Stimulated activated CD4-positive, alpha-beta T cell treated with anti-CD3 and anti-CD28 coated beads, Interleukin-15, amount 100 ng/mL, for 24 hours (primary cell): ENCODE data around the gene IL17RA.
"Not testable (repeated sequence)": the region's sequence is repeated elsewhere in the genome, so short reads cannot be mapped to it uniquely, and the experiment has no call there.

Source experiments
- DNase-seq: peaks from one replicate; pipeline ENCODE4 v3.0.0-alpha.2; 2020

IL17RA gene

DNA sequence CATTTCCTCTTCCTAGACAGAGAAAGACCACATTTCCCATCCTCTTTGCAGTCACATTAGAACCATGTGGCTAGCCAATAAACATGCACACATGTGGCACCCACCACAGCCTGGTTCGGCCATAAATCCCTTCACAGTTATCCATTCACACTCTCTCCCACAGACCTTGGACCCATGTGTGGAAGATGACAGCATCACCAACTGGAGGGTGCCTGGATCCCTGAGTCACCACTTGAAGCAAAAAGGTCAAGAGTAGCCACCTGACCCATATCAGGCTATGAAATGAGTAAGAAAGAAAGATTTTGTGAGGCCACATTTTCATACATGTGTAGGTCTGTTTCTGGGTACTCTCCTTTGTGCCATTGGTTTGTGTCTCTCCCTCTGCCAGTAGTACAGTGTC, 45.4 kb downstream of the IL17RA start:
- no peak for DNase-seq

DNA sequence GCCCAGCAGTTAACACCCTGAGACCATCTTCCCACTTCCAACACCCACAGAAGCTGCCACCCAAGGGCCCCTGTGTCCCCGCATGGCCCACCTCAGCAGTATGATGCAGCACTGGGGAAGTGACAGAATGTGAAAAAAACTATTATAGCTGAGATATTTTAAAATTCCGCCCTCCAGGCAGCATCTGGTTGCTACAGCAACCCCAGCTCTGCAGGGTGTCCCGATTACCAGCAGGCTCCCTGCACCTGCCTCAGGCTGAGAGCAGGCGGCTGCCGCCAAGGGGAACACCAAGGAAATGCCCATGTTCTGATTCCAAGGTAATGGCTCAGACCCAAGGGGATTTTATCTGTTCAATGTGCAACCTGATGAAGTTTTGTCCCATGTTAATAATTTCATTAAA, 46.9 kb downstream of the IL17RA start:
- no peak for DNase-seq

DNA sequence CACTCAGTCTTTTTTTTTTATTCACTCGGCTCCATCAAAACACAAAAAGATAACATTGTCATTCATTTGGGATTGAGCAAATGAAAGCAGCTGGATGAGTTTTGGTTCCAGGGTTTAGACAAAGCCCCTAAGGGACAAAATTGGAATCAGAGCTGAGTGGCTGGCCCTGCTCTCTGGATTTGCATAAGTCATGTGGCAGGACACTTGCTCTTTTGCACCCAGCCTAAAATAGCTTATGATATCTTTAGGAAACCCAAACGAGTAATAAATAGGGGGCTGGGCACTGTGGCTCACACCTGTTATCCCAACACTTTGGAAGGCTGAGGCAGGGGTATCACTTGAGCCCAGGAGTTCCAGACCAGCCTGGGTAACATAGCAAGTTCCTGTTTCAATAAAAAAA, 47.3 kb downstream of the IL17RA start:
- DNase-seq = no peak

DNA sequence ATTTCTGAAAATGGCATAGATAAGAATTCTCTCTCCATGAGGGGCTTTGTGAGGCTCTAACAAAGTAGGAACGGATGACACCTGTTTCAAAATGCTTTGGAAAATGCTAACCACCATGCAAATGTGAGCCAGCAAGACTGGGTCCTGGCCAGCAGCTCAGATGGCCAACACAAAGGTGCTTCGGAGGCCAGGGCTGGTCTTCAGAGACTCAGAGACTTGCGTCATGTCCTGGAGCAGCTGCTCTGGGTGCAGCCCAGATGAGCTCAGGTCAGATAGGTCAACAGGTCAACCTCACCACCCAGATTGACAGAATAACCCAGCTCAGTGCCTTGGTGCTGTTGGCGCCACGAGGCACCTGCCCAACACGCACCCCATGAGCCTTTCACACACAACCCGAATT, 48.3 kb downstream of the IL17RA start:
- no peak for DNase-seq

DNA sequence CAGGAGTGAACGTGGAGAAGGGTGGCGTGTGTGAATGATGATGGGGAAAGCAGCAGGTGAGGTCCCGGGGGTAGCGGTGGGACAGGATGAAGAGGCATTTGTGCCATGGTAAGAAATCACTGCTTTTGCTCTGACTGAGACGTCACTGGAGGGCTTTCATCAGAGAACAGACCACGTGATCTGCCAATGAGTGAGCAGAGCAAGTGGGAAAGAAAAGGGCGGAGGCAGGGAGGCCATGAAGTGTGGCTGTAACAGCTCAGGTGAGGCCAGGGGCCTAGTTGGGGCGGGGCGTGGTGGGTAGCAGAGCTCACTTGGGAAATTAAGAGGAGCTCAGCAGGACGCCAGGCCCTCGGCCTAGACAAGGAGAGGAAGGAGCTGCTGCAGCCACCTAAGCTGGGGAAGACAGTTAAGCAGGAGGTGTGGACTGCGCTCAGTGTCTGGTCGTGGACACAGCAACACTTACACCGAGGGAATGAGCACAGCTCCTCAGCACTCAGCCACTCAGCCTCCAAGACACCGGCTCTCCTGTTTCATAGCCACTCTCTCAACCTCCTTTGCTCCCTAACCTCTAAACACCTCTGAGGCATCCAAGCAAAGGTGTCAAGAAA, 50.5 kb downstream of the IL17RA start:
- DNase-seq = no peak

DNA sequence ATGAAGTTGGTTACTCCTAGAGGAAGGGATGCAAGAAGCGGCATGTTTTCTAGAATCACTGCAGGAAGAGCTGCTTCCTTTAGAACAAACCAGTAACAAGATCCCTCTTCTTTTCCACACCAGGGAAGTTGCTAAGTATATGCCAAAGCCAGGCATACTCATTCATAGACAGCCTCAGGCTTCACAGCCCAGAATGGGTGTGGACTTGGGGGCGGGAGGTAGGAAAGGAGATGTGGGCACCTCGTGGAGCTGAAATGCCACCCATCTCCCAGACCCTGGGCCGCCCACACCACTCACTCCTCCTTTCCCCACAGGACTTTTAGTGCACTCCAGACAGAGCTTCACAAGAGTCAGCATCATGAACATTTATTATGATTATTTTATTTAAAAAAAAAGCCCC, 52.4 kb downstream of the IL17RA start:
- DNase-seq = no peak

DNA sequence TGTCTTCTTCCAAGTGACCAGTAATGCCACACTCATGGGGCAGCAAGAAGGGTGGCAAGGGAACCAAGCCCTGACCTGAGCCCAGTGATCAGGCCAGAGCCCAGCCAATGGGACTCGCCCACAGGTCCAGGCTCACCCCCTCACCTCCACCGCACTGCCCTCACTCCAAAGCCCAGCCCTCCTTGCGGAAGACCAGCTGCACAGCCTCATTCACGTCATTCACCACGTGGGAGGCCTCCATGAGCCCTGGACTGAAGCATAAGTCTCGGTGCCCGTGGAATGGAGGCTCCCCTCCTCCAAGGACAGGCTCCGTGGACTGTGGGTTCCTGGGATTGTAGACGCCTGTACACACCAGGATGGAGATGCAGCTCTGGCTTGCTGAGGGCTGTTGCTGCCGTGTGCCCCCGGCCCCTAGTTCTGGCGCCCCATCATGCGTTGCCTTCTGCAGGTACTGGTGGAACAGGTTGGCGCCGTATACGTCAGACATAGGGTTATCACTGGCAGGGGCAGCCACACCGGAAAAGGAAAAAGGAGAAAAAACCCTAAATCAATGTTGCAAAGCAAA, 53.1 kb downstream of the IL17RA start:
- DNase-seq = no peak

DNA sequence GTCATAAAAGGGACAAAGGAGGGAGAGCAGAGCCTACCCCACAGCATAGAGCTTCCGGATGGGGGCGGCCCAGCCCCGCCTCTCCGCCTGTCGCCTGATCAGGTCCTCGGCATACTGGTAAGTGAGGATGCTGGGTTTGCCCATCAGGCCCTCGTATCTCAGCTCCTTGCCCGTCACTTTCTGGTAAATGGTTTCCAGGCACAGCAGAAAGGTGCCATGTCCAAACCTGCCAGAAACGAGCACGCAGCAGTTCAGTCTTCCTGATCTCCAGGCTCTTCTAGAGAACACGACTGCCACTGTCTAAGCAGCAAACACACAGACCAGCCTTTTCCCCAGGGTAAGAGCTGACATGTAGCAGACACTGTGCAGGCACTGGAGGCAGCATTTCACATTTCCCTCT, 53.7 kb downstream of the IL17RA start:
- no peak for DNase-seq

DNA sequence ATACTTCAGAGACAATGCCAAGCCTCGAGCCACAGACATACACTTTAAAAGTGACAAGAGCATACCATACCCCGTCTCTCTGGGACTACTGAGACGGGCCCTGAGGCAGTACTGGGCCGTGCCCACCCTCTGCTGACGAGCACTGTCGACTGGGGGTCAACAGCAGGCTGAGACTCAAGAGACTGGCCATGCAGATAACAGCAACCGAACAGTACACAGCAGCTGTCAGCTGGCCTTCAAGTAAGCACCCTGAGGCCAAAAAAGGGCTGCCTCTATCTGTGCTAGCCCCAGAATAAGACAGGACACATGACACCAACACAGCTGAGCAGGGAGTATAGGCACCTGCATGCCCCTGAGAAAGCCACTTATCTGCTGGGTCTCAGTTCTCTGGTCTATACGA, 55.2 kb downstream of the IL17RA start:
- DNase-seq = no peak

DNA sequence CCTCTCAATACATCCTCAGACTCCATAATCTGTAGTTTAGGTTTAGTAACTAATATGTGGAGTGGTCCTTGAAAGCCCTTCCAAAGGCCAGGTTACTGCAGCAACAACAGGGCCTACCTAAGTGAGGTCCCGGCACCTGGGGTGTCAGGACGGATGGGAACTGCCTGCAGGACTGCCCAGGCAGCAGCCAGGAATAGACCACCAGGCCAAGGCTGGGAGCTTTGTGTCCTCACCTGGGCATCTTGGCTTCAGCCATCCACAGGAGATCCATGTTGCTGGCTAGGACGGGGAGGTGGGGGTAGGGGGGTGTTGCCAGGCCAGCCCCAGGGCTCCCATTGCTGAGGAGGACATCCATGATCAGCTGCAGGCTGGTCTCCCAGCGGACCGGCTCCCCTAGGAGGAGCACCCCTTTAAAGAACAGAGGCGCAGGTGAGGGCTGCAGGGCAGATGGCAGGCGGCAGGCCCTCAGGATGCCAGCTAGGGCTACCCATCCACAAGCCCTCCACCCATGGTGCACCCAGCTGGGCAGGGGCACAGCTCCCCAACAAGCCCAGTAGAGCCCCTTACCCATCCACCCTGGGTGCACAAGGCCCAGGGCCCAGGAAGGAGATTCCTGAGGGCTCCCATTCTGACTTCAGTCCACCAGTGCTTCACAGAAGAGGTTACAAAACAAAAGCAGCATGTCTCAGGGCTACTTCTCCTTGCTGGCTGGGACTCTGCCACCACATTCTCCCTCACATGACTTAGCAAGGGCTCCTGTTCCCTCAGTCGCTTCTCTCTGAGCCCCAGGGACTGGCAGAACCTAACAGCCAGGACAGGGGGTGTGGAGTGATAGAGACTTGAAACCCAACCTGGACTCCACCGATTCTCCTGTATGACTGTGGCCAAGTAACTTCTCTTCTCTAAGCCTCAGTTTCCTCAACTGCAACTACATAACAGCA, 56.3 kb downstream of the IL17RA start:
- DNase-seq = no peak

DNA sequence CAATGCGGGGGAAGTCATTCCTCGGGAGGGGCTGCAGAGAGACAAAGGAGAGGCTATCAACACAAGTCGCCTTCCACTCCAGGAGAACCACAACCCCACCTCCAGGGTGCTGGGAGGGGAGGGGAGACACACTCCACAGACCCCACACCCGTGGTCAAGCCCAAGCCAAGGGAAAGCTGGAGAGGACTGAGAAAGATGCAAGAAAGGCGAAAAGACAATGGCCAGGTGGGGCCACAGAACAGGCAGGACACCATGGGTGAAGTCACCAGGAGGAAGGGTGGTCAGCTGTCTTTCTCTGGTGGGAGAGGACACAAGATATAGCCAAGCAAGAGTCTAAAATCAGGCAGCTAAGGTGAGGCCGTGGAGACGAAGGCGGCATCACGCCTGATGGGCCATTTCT, 58.3 kb downstream of the IL17RA start:
- DNase-seq = no peak

DNA sequence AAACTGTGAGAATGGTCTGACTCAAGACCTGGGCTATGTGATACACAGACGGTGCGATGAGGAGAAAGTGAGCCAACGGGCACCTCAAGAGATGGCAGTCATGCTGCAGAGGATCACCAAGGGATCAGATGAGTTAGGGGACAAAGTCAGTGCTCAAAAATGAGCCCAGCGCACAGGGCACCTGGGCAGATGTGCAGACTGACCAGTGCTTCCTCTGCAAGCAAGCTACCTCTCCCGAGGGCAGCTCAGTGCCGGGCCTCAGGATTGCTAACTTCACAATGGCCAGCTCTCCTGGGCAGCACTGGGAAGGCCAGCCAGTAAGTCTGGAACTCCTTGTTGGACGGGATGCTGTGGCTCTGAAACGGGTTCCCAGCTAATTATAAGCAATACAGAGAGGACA, 59.0 kb downstream of the IL17RA start:
- no peak for DNase-seq

DNA sequence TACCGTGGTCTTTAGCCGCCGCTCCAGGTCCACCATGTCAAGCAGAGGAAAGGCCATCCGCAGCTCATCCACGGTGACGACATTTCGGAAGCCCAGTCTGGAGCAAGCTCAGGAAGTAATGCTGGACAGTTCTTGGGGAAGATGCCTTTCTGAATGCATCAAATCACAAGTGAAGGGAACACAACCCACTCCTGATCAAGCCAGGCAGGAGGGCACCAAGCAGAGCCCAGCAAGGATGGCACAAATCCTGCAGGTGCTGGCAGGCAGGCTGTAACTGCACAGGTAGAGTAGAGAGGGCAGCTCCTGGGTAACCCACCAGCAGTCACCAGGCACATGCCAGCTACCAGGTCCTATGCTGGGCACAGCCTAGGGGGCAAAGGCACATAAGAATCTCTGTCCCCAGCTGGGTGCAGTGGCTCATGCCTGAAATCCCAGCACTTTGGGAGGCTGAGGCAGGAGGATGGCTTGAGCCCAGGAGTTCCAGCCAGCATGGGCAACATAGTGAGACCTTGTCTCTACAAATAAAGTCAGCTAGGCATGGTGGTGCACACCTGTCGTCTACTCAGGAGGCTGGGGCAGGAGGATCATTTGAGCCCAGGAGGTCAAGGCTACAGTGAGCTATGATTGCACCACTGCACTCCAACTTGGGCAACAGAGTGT, 60.4 kb downstream of the IL17RA start:
- DNase-seq = no peak

DNA sequence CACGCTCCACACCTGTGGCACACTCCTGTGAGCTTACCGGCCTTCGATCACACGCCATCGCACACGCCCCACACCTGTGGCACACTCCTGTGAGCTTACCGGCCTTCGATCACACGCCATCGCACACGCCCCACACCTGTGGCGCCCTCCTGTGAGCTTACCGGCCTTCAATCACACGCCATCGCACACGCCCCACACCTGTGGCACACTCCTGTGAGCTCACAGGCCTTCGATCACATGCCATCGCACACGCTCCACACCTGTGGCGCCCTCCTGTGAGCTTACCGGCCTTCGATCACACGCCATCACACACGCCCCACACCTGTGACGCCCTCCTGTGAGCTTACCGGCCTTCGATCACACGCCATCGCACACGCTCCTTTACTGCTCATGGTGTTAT, 62.7 kb downstream of the IL17RA start:
- not testable (repeated sequence) for DNase-seq

DNA sequence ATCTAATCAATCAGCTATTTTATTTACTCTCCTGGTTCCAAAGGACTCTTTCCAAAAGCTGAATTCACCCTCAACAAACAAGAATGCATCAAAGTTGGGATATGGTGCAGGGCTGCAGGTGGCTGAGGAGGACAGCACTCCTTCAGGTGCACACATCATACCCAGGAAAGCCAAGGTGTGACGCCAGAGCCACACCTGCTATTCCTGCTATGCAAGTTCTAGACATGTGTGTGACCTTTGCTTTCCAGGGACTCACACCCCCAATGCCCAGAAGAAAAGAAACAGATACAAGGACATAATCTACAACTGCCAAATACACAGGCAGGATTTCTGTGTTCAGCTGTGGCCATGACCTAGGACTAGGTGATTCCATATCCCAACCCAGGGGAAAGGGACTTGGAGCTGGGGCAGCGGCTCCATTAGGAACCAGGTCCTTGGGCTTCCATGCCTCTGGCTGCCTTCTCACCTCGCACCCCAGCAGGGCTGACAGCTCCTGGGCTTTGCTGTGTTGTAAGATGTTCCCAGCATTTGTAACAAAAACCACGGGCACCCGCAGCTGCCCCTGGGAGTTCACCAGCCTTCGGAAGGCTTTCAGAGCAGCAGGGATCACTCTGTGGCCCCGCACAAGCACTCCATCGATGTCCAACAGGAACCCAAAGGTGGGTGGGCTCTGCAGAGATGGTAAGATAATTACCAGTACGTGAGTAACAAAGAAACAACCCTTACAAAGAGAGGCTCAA, 64.4 kb downstream of the IL17RA start:
- DNase-seq = no peak

DNA sequence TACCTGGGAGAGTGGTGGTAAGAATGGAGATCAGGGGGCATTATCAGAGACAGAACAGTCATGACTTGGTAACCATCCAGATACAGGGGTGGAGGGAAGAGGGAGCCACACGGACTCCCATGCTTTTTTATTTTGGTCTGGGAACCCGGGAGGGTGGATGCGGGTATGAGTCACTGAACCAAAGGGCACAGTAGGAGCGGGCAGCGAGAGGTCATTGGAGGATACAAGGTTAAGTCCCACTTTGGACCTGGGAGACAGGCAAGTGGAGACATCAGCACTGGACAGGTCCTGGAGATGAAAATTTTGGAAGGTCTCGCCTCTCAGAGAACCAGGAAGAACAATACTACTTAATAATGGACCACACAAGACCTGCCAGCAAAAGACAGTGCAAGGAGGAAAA, 67.5 kb downstream of the IL17RA start:
- DNase-seq = no peak

DNA sequence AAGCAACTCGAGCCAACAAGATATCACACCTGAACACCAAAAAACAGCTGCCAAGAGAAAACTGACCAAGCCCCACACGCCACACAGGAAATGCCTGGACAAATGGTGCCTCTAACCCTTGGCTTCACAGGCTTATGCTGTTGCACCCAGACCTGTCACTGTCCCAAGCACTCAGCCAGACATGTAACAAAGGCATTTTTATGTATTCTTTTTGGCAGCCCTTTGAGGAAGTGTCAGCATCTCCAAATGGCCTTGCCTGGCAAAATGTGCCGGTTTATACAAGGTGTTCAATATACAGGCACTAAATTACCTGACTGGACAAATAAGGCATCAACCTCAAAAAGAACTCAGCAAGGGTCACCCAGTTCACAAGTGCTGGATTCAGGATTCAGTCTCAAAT, 68.2 kb downstream of the IL17RA start:
- DNase-seq = no peak

DNA sequence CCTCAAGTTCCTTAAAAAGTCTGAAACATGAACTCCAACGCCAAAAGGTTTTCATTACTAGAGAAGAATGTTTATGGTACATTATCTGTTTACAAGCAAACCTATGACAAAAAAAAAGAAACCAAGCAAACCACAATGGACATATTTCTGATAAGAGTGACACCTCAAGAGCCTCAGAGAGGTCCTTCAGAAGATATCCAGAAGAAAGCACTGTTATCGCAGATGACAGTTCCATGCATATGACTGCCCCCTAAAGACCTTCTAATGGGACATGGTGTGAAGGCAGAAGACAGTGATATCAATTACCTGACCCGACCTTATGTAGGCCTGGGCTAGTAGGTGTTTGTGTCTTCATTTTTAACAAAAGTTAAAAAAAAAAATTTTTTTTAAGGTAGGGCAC, 71.1 kb downstream of the IL17RA start:
- no peak for DNase-seq

DNA sequence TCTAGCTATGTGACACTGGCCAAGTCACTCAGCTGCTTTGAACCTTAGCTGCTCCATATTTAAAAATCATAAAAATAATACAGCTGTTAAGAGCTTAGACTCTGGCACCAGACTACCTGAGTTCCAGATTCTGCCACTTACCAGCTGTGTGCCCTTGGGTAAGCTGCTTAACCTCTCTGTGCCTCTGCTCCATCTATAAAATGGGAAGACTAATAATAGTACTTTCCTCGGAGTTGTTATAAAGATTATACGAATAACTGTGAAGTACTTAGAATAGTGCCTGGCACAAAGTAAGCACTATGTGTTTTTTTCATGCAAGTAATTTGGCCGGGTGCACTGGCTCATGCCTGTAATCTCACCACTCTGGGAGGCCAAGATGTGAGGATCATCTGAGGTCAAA, 72.9 kb downstream of the IL17RA start:
- no peak for DNase-seq

DNA sequence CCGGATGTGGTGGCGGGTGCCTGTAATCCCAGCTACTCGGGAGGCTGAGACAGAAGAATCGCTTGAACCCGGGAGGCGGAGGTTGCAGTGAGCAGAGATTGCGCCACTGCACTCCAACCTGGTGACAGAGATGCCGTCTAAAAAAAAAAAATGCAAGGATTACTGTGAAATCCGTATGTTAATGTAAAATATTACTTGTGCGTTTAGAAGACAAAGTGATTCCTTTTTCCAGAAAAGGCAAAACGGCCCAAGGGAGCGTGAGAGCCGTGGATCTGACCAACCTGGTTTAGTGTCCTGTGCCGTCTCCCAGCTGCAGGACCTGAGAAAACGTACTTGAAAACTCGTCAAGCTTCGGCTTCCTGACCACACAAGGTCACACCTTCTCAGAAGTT, 73.4 kb downstream of the IL17RA start:
- DNase-seq = no peak

DNA sequence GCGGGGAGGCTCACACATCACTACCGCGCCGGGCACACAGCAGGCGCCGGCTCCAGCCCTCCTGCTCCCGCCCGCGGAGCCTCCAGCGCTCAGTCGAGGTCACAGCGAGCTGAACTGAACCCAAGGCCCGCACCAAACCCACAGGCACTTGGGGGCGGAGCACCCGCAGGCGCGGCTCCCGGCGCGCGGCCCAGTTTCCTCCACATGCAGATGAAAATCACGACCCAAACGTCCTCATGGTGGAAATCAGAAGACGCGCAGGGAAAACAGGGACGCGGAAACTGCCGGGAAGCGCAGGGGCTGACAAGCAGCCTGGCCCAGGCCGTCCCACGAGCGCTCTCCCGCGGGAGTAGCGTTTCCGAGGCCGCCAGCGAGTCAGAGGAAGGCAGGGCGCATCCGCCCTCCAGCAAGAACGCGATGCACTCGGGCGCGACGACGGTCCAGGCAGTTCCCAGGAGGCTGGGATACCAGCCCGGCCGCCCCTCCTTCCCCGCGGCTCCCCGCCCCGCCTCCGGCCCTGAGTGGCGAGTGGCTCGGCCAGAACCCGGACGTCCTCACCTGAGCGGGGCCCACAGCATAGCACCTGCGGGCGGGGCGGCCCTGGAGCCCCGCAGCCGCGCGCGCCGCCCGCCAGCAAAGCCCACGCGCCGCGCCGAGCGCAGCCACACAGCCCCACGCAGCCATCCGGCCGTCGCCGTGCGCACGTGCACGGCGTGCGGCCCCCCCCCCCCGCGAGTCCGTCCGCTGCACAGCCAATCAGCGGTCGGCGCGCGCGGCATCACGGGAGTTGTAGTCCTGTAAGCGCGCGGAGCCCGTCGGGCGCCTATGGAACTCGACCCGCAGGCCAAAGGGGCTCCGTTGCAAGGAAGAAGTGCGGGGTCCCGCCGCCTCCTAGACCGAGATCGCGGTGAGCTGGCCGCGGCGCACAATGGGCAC, 74.0 kb downstream of the IL17RA start, which contains the start of gene HDHD5:
TSS of gene HDHD5 (minus strand) at position 710 of the 936 bp plus-strand sequence. CDS start at position 684, 26 bp downstream.
- peak; percentile 92 for DNase-seq

DNA sequence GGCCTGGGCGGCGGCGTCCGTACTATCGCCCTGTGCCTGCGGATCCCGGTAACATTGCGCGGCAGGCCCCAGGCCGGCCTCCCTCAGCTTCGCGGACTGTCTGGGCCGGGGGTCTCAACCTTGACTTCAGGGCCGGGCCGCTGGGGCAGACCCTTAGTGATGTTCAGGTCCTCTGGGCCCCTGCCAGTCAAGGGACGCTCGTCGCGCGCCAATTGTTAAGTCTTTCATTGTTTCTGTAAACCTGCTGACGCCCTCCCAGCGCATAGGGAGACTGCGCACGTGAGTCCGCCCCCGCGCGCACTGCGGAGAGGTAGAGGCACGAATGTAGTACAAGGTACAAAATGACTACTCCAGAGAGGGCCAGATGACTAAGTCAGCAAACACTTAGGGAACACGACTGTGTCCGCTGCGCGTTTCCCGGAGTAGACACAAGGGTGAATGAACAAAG, 74.7 kb downstream of the IL17RA start:
- DNase-seq = peak; percentile 85
